CD4-positive, CD25-positive, alpha-beta regulatory T cell (primary cell): Measurements from ENCODE around the gene DOK1. TPM values are rescaled to one million over a fixed set of nuclear protein-coding genes. Genes with fewer than 3 reads are reported as not detected.
A peak's percentile ranks its signal among the peaks of the same experiment; 100 is the strongest.

Experiments
- ATAC-seq, 2 donors: fragments of 150-1000 bp; cut with Tn5 transposase; one replicate each; pipeline ENCODE4 v1.10.0; 2021; ENCODE audit warnings: low read depth in 2 of 2, moderate number of reproducible peaks in 2 of 2, moderate library complexity in 1 of 2
- DNase-seq, 3 donors: peaks; one replicate each; pipeline versions ENCODE4 v3.0.0 to v3.0.0-alpha.2; 2012 to 2022; ENCODE audit warnings: mixed read lengths in 1 of 3
- H3K27ac ChIP-seq: one replicate; pipeline ENCODE4 v1.7.0; 2013; ENCODE audit warnings: mild to moderate bottlenecking, low read length; ENCODE audit not compliant: insufficient read depth, poor library complexity, severe bottlenecking
- H3K27me3 ChIP-seq: one replicate; pipeline ENCODE4 v1.7.0; 2013; ENCODE audit warnings: low read length; ENCODE audit not compliant: control insufficient read depth, insufficient read depth
- H3K36me3 ChIP-seq: one replicate; pipeline ENCODE4 v1.7.0; 2013; ENCODE audit warnings: mild to moderate bottlenecking, low read length, moderate library complexity; ENCODE audit not compliant: control insufficient read depth, insufficient read depth
- H3K4me1 ChIP-seq: 2 replicates; pipeline ENCODE4 v1.7.0; 2013; ENCODE audit warnings: mild to moderate bottlenecking, low read length; ENCODE audit not compliant: insufficient read depth, control insufficient read depth, poor library complexity, severe bottlenecking
- H3K4me3 ChIP-seq: one replicate; pipeline ENCODE4 v1.7.0; 2013; ENCODE audit warnings: low read depth, mild to moderate bottlenecking, low read length, moderate library complexity
- H3K9me3 ChIP-seq, 2 experiments: 1 replicate in 1 of 2; 2 replicates in 1 of 2; pipeline ENCODE4 v1.7.0; 2013; ENCODE audit warnings: low read length in 2 of 2, mild to moderate bottlenecking in 1 of 2, moderate library complexity in 1 of 2; ENCODE audit not compliant: control insufficient read depth in 2 of 2
- H3K27ac Mint-ChIP-seq, 3 donors: one replicate each; pipeline ENCODE4 v1.8.0; 2020 to 2022; ENCODE audit warnings: mild to moderate bottlenecking in 3 of 3, mixed read lengths in 3 of 3, moderate library complexity in 2 of 3
- H3K27me3 Mint-ChIP-seq: one replicate; pipeline ENCODE4 v1.8.0; 2022; ENCODE audit warnings: mild to moderate bottlenecking, mixed read lengths
- H3K36me3 Mint-ChIP-seq: one replicate; pipeline ENCODE4 v1.8.0; 2020; ENCODE audit warnings: mixed read lengths
- H3K4me1 Mint-ChIP-seq, 4 donors: one replicate each; pipeline ENCODE4 v1.8.0; 2020 to 2022; ENCODE audit warnings: mixed read lengths in 4 of 4, mild to moderate bottlenecking in 1 of 4
- H3K4me3 Mint-ChIP-seq, 4 donors: one replicate each; pipeline ENCODE4 v1.8.0; 2020 to 2022; ENCODE audit warnings: mild to moderate bottlenecking in 4 of 4, mixed read lengths in 4 of 4, moderate library complexity in 3 of 4
- H3K9me3 Mint-ChIP-seq, 7 donors: one replicate each; pipeline ENCODE4 v1.8.0; 2020 to 2022; ENCODE audit warnings: mixed read lengths in 7 of 7, mild to moderate bottlenecking in 3 of 7, moderate library complexity in 2 of 7
- polyA plus RNA-seq, 4 donors: library from polyadenylated mRNA; unstranded; fragments of 300-500 nt; fragmentation: Illumina TruSeq; gene quantifications; one replicate each; pipeline ENCODE4 v1.2.3, GENCODE V29; 2021
- total RNA-seq: library from RNA; stranded (reverse); gene quantifications from one replicate; pipeline ENCODE4 v1.2.3, GENCODE V29; 2022

DOK1 gene
- total RNA-seq (19.8 TPM), polyA plus RNA-seq (10 to 100 TPM; 29.9 to 39.3 (median 33.7) TPM)

GRCh38 chr2:74553892-74554819 is at the start of gene DOK1, which contains the start of gene LOXL3:
DOK1 (plus strand) TSS chr2:74554720; CDS start chr2:74554755, 35 bp downstream.
LOXL3 (minus strand) TSS chr2:74553942; CDS start chr2:74552634, 1,308 bp downstream.
- H3K27ac Mint-ChIP-seq, result peak within 1 kb of the TSS; percentile 89 to 91 (median 90)
- Histone ChIP-seq H3K27ac (peak within 1 kb of the TSS; percentile 70), H3K4me3 (peak within 1 kb of the TSS; percentile 82), H3K9me3 (no peaks in the 10 kb centered on the region), H3K4me1 (peaks cover 34% of the 10 kb centered on the region), H3K36me3 (peaks cover 6% of the 10 kb centered on the region), H3K27me3 (peaks cover 11% of the 10 kb centered on the region)
- H3K36me3 Mint-ChIP-seq, result no peaks in the 10 kb centered on the region
- peaks cover 36% of the 10 kb centered on the region for H3K27me3 Mint-ChIP-seq
- peak; percentile 80 to 81 (median 80) for DNase-seq
- peaks cover 0 to 3% (median 0%) of the 10 kb centered on the region in 7 donors for H3K9me3 Mint-ChIP-seq
- ATAC-seq, result peak; percentile 74 to 76
- H3K4me3 Mint-ChIP-seq, result peak within 1 kb of the TSS; percentile 95 to 96 (median 96)
- H3K4me1 Mint-ChIP-seq, result peaks cover 0 to 35% (median 9%) of the 10 kb centered on the region in 4 donors

GRCh38 chr2:74505448-74506246 is 48.9 kb upstream of the DOK1 start:
- H3K27ac ChIP-seq, result no peak overlapping the region
- DNase-seq, result no peak
- H3K27me3 Mint-ChIP-seq, result peaks cover 54% of the 10 kb centered on the region
- no peak overlapping the region for H3K27ac Mint-ChIP-seq
- H3K27me3 ChIP-seq, result peaks cover 6% of the 10 kb centered on the region
- peaks cover 0 to 9% (median 0%) of the 10 kb centered on the region in 7 donors for H3K9me3 Mint-ChIP-seq
- ATAC-seq, result no peak
- peaks cover 13% of the 10 kb centered on the region for H3K36me3 ChIP-seq
- no peak overlapping the region for H3K4me3 ChIP-seq
- peaks cover 26% of the 10 kb centered on the region for H3K36me3 Mint-ChIP-seq
- H3K4me3 Mint-ChIP-seq, result peak overlapping the region in 3 of 4 donors; percentile 64 to 100 (median 83)
- peaks cover 40% of the 10 kb centered on the region for H3K4me1 ChIP-seq
- peaks cover 9 to 70% (median 25%) of the 10 kb centered on the region in 4 donors for H3K4me1 Mint-ChIP-seq
- H3K9me3 ChIP-seq, result no peaks in the 10 kb centered on the region

GRCh38 chr2:74507145-74507925 is 47.2 kb upstream of the DOK1 start, which contains the start of gene PCGF1:
PCGF1 (minus strand) TSS chr2:74507695; CDS start chr2:74507668, 27 bp downstream.
- peaks cover 13% of the 10 kb centered on the region for H3K36me3 ChIP-seq
- peaks cover 38% of the 10 kb centered on the region for H3K4me1 ChIP-seq
- H3K27me3 ChIP-seq, result peaks cover 4% of the 10 kb centered on the region

DNA sequence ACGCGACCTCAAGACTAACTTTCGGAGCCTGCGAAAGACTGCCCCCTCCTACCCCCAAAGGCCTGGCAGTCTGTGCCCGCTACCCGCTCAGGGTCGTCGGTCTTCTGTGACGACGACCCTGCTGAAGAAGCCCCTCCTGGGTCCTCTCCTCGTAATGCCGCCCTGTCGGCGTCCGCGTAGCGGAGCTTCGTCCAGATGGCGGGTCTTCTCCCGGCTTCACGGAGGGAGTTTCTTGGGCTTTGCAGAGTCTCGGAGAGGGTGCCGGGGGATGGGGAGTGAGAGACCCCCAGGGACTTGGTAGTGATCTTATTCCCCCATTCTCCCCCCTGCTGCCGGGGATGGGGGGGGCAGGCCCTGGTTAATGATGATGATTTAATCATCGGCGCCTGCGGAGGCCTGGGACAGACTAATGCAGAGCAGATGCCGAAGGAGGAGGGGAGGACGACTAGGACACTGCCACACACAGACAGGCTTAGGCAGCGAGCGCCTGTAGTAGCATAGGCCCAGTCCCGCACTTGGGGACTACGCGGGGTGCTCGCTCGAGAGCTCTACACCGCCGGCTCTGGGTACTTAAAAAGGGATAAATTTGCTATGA is 46.5 kb upstream of the DOK1 start:
- DNase-seq, result no peak
- peak overlapping the region; percentile 98 to 100 (median 100) for H3K4me3 Mint-ChIP-seq

More at GRCh38 chr2:74507145-74507925, 47.2 kb upstream of the DOK1 start, which contains the start of gene PCGF1:
- peak; percentile 93 to 94 for ATAC-seq
- peak; percentile 97 to 99 (median 98) for DNase-seq
- Mint-ChIP-seq H3K4me1 (peaks cover 10 to 60% (median 22%) of the 10 kb centered on the region in 4 donors), H3K36me3 (peaks cover 26% of the 10 kb centered on the region), H3K4me3 (peak within 1 kb of the TSS; percentile 98 to 100 (median 100)), H3K27ac (peak within 1 kb of the TSS; percentile 98 to 100 (median 100)), H3K27me3 (peaks cover 48% of the 10 kb centered on the region), H3K9me3 (peaks cover 0 to 7% (median 0%) of the 10 kb centered on the region in 7 donors)
- Histone ChIP-seq H3K27ac (peak within 1 kb of the TSS; percentile 96), H3K9me3 (no peaks in the 10 kb centered on the region), H3K4me3 (peak within 1 kb of the TSS; percentile 85)

DNA sequence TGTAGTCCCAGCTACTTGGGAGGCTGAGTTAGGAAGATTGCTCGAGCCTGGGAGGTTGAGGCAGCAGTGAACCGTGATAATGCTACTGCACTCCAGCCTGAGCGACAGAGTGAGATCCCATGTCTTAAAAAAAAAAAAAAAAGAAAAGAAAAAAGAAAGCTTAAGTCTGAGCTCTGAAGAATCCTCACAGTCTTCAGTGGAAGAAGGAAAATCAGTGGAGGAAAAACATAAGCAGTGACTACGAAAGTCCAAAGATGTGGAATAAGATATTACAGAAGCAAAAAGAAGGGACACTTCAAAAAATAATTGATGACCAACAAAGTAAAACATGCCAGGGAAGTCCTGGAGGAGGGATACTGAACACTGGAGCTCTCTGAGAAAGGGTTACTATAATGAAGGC is 44.2 kb upstream of the DOK1 start:
- no peak for ATAC-seq
- Histone ChIP-seq H3K27ac (no peak overlapping the region), H3K9me3 (no peaks in the 10 kb centered on the region), H3K27me3 (peaks cover 11% of the 10 kb centered on the region), H3K4me1 (peaks cover 42% of the 10 kb centered on the region), H3K36me3 (peaks cover 7% of the 10 kb centered on the region), H3K4me3 (no peak overlapping the region)
- no peak for DNase-seq
- Mint-ChIP-seq H3K4me1 (peaks cover 7 to 47% (median 14%) of the 10 kb centered on the region in 4 donors), H3K27ac (no peak overlapping the region), H3K36me3 (peaks cover 15% of the 10 kb centered on the region), H3K9me3 (peaks cover 0 to 13% (median 0%) of the 10 kb centered on the region in 7 donors), H3K4me3 (peak overlapping the region in 1 of 4 donors; percentile 99), H3K27me3 (peaks cover 46% of the 10 kb centered on the region)

More for the DNA sequence above, 46.5 kb upstream of the DOK1 start:
- peaks cover 50% of the 10 kb centered on the region for H3K27me3 Mint-ChIP-seq
- peaks cover 0 to 7% (median 0%) of the 10 kb centered on the region in 7 donors for H3K9me3 Mint-ChIP-seq
- Histone ChIP-seq H3K9me3 (no peaks in the 10 kb centered on the region), H3K4me1 (peaks cover 31% of the 10 kb centered on the region), H3K27ac (peak overlapping the region; percentile 96), H3K27me3 (peaks cover 9% of the 10 kb centered on the region), H3K36me3 (peaks cover 13% of the 10 kb centered on the region), H3K4me3 (peak overlapping the region; percentile 85)
- H3K36me3 Mint-ChIP-seq, result peaks cover 26% of the 10 kb centered on the region
- peak overlapping the region; percentile 98 to 100 (median 100) for H3K27ac Mint-ChIP-seq
- H3K4me1 Mint-ChIP-seq, result peaks cover 10 to 57% (median 22%) of the 10 kb centered on the region in 4 donors
- no peak for ATAC-seq

DNA sequence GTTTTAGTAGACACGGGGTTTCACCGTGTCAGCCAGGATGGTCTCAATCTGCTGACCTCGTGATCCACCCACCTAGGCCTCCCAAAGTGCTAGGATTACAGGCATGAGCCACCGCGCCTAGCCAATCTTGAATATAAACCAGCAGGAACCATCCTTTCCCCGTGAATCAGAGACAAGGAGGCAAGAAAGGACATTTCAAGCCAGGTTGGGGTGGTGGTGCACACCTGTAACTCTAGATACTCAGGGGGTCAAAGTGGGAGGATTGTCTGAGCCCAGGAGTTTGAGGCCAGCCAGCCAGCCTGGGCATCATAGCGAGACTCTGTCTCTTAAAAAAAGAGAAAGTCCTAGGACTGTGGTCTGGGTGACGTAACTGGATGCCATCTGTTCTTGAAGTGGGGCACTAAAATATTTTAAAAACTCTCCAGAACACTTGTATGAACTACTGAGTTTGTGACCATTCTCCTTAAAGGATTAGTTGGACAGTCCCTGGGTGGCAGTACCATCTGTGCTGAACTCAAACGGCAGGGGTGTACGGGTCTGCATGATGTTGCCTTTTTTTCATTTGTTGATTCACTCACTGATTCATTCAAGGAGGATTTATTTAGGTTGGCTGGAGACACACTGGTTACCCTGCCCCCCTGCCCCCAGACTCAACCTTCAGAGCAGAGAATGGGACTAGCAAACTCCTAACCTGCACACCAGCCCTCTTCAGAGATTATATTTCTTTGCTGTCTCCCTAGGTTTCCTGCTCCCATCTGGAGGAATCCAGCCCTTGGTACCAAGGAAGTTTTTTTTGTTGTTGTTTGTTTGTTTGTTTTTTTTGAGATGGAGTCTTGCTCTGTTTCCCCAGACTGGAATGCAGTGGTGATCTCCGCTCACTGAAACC is 43.2 kb upstream of the DOK1 start:
- no peak overlapping the region for H3K27ac Mint-ChIP-seq
- H3K27me3 ChIP-seq, result peaks cover 11% of the 10 kb centered on the region

More for the DNA sequence above, 43.2 kb upstream of the DOK1 start:
- Histone ChIP-seq H3K4me3 (no peak overlapping the region), H3K36me3 (no peaks in the 10 kb centered on the region), H3K9me3 (no peaks in the 10 kb centered on the region), H3K4me1 (peaks cover 46% of the 10 kb centered on the region), H3K27ac (no peak overlapping the region)
- Mint-ChIP-seq H3K4me1 (peaks cover 6 to 44% (median 13%) of the 10 kb centered on the region in 4 donors), H3K36me3 (peaks cover 9% of the 10 kb centered on the region), H3K4me3 (peak overlapping the region in 1 of 4 donors; percentile 73), H3K27me3 (peaks cover 53% of the 10 kb centered on the region), H3K9me3 (peaks cover 0 to 13% (median 0%) of the 10 kb centered on the region in 7 donors)
- ATAC-seq (no peak), DNase-seq (no peak)
